Adrenal gland (tissue), 5 donors: Measurements from ENCODE around the gene ANKS1A.

ENCODE experiments used
- POLR2A ChIP-seq, 2 donors: fragments of 450-650 bp; IDR thresholded peaks; one replicate each; pipeline ENCODE4 v1.6.1; 2017; ENCODE audit warnings: antibody characterized with exemption in 2 of 2, mild to moderate bottlenecking in 2 of 2, moderate library complexity in 1 of 2
- TF ChIP-seq, protein P1 (sequence below), 6 experiments: fragments of 450-650 bp in 4 of 6; fragments of 200-600 bp in 2 of 6; sonication (generic) in 1 of 6; IDR thresholded peaks; 1 replicate in 5 of 6; 2 replicates in 1 of 6; pipeline versions ENCODE4 v1.5.1 to v1.8.0; 2016 to 2021; ENCODE audit warnings: antibody characterized with exemption in 6 of 6, mild to moderate bottlenecking in 2 of 6, moderate library complexity in 1 of 6
- donor health status: DM: no; HTN: no; CAD: no.

DNA sequence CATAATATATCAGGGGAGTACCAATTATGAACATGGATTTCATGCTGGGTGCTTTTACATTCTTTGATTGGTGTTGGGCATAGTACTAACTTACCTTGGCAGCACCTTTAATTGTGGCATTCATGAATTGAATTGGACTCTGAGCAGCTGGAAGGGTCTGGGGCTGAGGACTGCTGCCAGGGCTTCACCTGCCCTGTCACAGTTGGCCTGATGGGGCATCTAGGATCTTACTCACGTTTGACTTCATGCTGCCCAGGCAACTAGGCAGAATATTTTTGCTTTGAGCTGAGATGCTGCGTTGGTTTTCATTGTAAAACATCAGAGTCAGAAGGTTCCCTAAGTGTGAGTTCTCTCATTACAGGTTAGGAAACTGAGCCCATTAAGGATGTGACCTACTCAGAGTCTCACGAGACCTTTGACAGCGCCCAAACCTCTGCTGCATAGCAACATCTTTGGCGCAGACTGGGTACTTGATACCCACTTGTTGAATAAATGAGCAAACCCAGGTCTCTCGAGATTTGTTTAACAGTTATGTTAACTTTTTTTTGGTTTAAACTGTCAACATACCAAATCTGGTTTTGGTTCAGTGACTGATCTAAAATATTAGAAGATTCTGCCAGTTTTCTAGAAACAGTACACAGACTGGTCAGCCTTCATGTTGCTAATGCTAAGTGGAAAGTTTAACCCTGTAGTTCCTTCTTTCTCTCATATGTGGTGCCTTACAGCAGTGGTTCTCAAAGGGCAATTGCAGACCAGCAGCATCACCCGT, 147.2 kb downstream of the ANKS1A start:
- TF ChIP-seq, protein P1, sequence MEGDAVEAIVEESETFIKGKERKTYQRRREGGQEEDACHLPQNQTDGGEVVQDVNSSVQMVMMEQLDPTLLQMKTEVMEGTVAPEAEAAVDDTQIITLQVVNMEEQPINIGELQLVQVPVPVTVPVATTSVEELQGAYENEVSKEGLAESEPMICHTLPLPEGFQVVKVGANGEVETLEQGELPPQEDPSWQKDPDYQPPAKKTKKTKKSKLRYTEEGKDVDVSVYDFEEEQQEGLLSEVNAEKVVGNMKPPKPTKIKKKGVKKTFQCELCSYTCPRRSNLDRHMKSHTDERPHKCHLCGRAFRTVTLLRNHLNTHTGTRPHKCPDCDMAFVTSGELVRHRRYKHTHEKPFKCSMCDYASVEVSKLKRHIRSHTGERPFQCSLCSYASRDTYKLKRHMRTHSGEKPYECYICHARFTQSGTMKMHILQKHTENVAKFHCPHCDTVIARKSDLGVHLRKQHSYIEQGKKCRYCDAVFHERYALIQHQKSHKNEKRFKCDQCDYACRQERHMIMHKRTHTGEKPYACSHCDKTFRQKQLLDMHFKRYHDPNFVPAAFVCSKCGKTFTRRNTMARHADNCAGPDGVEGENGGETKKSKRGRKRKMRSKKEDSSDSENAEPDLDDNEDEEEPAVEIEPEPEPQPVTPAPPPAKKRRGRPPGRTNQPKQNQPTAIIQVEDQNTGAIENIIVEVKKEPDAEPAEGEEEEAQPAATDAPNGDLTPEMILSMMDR (IDR thresholded peaks at IDR 0.05): no peak
- TF ChIP-seq POLR2A (IDR thresholded peaks at IDR 0.05): no peak
